HT-29 (cell line): ENCODE measurements around the gene NETO1. TPM values are rescaled to one million over a fixed set of nuclear protein-coding genes. Genes with fewer than 3 reads are reported as not detected.
A peak's percentile ranks its signal among the peaks of the same experiment; 100 is the strongest.

Experiments
- DNase-seq: peaks from one replicate; pipeline ENCODE4 v3.0.0-alpha.2; 2015; ENCODE audit warnings: low spot score
- total RNA-seq: library from RNA; depleted of rRNA; stranded (reverse); fragments of >200 nt; shearing (Covaris generic); gene quantifications from 2 replicates; pipeline ENCODE4 v1.2.3, GENCODE V29; 2014

NETO1 gene
- total RNA-seq, 1 experiment from 2014 or later, result not detected

GRCh38 chr18:72846736-72847533, 20.9 kb downstream of the NETO1 start:
- DNase-seq, result no peak

DNA sequence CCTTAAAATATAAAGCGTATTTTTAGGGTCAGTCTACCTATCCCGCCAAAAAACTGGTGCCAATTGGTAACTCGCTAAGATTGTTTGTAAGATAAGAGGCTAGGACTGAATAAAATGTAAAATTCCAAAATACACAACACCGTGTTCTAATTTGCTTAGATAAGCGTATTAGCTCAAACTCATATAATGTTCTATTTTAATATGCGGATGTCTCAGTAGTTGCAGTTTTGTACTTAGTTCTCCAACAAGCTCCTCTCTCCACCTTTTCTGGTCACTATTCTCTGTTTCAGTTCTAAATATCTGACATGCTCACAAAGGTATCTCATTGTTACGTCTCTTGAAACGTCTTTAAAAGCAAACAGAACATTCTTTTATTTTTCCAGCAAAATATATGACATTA, 24.0 kb downstream of the NETO1 start:
- no peak for DNase-seq

DNA sequence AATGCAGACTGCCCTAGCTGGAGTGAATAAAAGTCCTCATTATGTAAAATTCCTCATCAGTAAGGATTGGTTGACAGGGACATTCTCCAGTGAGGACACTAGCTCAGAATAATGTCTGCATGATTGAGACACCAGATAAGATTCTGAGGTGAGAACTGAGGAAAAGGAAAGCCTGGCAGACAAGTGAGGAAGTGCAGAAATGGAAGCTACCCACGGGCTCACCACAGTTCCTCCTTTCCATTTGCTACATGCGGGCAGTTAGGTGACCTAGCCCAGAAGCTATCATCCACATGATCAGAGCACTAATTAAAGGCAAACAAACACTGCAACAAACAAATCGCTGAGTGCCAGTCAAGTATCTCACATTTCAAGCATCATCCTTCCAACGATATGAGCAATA, 27.7 kb downstream of the NETO1 start:
- no peak for DNase-seq

- DNase-seq, result no peak
These were observed 33.1 kb downstream of the NETO1 start for GRCh38 chr18:72834731-72835130.

- DNase-seq, result no peak
These were observed 34.3 kb downstream of the NETO1 start for GRCh38 chr18:72833471-72833870.

- peak; percentile 5 for DNase-seq
These were observed 37.7 kb downstream of the NETO1 start for GRCh38 chr18:72830109-72830508.

DNA sequence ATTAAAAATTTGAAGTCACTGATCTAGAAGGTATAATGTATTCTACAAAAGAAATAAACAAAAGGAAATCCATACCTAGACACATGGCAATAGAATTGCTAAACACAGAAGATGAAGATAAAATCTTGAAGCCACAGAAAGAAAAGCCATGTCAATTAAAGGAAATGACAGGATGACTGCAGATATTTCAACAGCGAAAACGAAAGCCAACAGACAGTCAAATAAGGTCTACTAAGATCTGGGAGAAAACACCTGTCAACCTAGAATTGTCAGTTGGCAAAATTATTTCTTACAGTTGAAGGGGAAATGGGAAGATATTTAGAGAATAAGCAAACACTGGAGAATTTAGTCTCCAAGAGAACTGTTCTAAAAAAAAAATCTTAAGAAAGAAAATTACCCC, 39.2 kb downstream of the NETO1 start:
- no peak for DNase-seq

DNA sequence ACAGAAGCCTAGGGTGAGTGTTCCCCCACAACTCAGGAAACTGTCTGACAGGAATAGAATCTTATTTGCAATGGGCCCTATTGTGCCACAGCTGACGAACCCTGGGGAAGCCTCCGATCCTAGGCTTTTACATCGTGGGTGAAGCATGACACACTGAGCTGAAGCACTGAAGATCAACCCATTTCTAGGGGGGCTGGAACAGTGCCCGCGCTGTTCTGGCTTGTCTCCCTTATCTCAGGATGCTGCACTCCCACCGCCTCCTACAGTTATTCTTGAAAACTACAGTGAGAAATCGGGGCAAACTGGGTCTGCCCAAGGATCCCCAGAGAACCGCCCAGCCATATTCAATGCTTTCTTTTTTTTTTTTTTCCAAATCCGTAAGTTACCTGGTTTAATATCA, 41.1 kb downstream of the NETO1 start:
- DNase-seq, result no peak

GRCh38 chr18:72823345-72823744, 44.4 kb downstream of the NETO1 start:
- DNase-seq, result no peak

GRCh38 chr18:72822202-72822601, 45.6 kb downstream of the NETO1 start:
- no peak for DNase-seq

DNA sequence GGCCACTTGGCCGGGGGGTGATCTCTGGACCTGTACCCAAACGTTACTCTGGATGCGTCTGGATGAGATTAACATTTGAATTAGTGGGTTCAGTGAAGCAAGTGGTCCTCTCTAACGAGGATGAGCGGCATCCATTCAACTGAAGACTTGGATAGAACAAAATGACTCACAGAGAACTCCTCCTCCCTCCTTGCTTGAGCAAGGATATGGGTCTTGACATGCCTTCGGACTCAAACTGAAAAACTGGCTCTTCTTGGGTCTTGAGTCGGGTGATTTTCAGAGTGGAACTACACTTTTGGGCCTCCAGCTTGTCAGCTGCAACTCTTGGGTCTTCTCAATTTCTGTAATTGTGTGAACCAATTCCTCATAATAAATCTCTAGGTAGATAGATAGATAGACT, 47.2 kb downstream of the NETO1 start:
- DNase-seq, result no peak

DNA sequence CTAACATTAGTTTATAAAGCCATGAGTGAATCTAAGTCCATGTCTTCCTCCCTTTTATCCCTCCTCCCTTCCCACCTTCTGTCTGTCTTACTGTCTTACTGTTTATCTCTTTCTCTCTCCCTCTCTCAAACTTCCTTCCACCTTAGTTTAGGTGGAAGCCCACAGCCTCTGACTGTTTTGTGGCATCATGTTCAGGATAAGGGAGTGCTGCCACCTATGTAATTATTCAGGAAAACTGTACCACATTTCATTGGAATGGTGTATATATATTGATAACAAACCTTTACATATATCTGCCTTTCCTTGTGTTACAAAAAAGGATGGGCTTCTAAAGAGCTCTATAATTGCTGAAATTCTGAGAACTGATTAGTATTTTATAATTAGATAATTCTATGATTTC, 48.7 kb downstream of the NETO1 start:
- DNase-seq, result no peak

- DNase-seq, result no peak
These were observed 56.7 kb downstream of the NETO1 start for GRCh38 chr18:72811047-72811446.

GRCh38 chr18:72808680-72809079, 59.1 kb downstream of the NETO1 start:
- DNase-seq, result no peak

- no peak for DNase-seq
These were observed 68.7 kb downstream of the NETO1 start for GRCh38 chr18:72799106-72799505.

DNA sequence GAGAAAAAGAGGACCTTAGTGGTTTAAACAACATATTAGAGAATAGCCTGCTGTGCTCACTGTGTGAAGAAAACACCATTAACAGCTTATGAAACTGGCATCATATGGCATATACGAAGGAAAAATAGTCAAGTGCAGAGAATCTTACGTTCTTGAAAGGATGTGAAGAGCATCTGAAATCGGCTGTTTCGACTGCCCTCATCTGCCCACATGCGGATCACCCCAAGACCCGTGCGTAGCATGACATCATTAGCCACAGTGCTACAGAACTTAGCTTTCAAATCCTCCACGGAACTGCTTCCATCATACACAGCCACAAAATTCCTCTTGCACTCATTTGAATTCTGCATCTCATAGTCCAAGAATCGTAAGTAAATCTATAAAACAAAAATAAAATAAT, 84.3 kb downstream of the NETO1 start:
- DNase-seq, result no peak

- DNase-seq, result no peak
These were observed 92.9 kb downstream of the NETO1 start for GRCh38 chr18:72774914-72775313.

DNA sequence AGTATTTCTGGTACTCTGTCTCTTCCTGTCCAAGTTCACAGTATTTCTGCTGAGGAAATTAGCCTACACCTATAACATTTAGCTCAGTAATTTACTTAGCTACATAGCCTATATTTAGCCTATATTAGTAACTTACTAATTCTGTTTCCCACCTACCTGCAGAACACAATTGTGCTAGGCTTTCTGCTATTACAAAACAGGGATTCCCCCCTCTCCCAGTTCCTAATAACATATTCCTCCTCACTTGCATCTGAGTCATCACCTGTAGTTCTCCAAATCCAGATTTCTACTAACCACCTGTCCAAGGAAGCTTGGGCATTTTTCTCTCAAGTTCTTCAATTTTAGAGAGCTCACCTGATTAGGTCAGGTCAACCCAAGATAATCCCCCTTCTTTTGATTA, 94.9 kb downstream of the NETO1 start:
- DNase-seq, result no peak

DNA sequence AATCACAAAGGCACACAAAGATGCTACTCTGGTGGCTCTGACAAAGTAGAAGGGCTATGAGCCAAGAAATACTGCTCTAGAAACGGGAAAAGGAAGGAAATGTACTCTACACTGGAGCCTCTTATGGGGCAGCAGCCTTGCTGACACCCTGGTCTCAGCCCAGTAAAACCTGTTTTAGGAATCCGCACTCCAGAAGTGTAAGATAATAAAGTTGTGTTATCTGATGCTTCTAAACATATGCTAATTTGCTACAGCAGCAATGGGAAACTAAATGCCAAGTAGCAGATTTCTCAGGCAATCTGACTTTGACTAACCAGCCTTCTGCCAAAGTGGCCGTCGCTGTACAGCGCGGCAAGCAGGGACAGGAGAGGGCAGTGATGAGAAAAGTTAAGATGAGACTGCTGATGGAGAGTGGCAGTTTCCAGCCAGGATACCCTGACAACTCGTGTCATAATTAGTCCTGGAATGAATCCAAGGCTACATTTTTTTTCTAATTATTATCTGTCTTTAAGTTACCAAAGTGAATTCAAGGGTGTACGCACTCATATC, 99.0 kb downstream of the NETO1 start:
- DNase-seq, result no peak

- peak; percentile 53 for DNase-seq
These were observed 105.2 kb downstream of the NETO1 start for GRCh38 chr18:72762515-72763122.

DNA sequence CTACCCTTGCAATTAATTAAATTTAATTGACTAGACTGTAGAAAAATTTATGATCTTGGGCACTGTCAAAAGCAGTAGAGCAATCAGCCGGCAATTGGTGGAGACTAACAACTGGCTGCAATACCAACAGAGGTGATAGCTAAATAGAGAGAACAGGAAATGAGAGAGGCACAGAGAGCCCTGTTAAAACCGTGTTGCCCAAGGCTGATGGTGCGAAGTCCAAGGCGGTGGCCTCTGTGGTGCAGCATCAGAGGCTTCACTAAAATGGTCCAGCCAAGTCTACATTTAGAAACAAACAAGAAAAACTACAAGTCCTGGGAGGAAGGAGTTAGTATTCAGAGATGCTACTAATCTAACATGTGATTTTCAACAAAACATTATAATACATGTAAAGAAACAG, 115.6 kb downstream of the NETO1 start:
- DNase-seq, result no peak

- no peak for DNase-seq
These were observed 125.8 kb downstream of the NETO1 start for GRCh38 chr18:72742002-72742401.

GRCh38 chr18:72738136-72738535, 129.7 kb downstream of the NETO1 start:
- DNase-seq, result no peak
